ENCODE data around the gene CD200.

Gene CD200

GRCh38 chr3:112320691-112321090 is 12.3 kb upstream of the CD200 start:
- Histone ChIP-seq H3K36me3 (ENCODE audit: insufficient read depth, low read length) (no peaks in the 10 kb centered on the region), H2AFZ (ENCODE audit: low read length) (no peak overlapping the region), H3F3A (ENCODE audit: low read depth) (no peaks in the 10 kb centered on the region), H3K79me2 (ENCODE audit: insufficient read depth, low read length) (no peaks in the 10 kb centered on the region), H3K9me3 (ENCODE audit: insufficient read depth, low read depth, low read length) (no peaks in the 10 kb centered on the region), H3K4me3 (ENCODE audit: low read length, poor library complexity, severe bottlenecking) (no peak overlapping the region), H3K4me1 (ENCODE audit: insufficient read depth, low read length, poor library complexity, severe bottlenecking) (peaks cover 12% of the 10 kb centered on the region), H3K4me2 (ENCODE audit: low read depth, low read length, poor library complexity, severe bottlenecking) (no peak overlapping the region), H3K9ac (ENCODE audit: low read depth, low read length, poor library complexity, severe bottlenecking) (no peak overlapping the region), H3K27me3 (ENCODE audit: insufficient read depth, low read length, poor library complexity, severe bottlenecking) (no peaks in the 10 kb centered on the region), H3K9me2 (replicated peaks; ENCODE audit: low read depth, low read length) (no peaks in the 10 kb centered on the region), H4K20me1 (ENCODE audit: insufficient read depth, low read length, poor library complexity, severe bottlenecking) (no peaks in the 10 kb centered on the region)
- TF ChIP-seq EZH2phosphoT487 (IDR thresholded peaks at IDR 0.05; ENCODE audit: borderline replicate concordance) (no peak), CTCF (conservative IDR thresholded peaks at IDR 0.05; ENCODE audit: low read length) (no peak)

- H3K4me2 ChIP-seq (ENCODE audit: low read depth, low read length, poor library complexity, severe bottlenecking) = no peak overlapping the region
- no peak overlapping the region for H3K4me3 ChIP-seq (ENCODE audit: low read length, poor library complexity, severe bottlenecking)
- no peaks in the 10 kb centered on the region for H4K20me1 ChIP-seq (ENCODE audit: insufficient read depth, low read length, poor library complexity, severe bottlenecking)
- H3K9me3 ChIP-seq (ENCODE audit: insufficient read depth, low read depth, low read length) = no peaks in the 10 kb centered on the region
- no peaks in the 10 kb centered on the region for H3K36me3 ChIP-seq (ENCODE audit: insufficient read depth, low read length)
- TF ChIP-seq CTCF (conservative IDR thresholded peaks at IDR 0.05; ENCODE audit: low read length) (0 out of 2 replicates have a peak, but pooled peaks have one; percentile 9), EZH2phosphoT487 (IDR thresholded peaks at IDR 0.05; ENCODE audit: borderline replicate concordance) (no peak)
- no peaks in the 10 kb centered on the region for H3F3A ChIP-seq (ENCODE audit: low read depth)
- no peak overlapping the region for H3K9ac ChIP-seq (ENCODE audit: low read depth, low read length, poor library complexity, severe bottlenecking)
- no peaks in the 10 kb centered on the region for H3K9me2 ChIP-seq (replicated peaks; ENCODE audit: low read depth, low read length)
- peaks cover 12% of the 10 kb centered on the region for H3K4me1 ChIP-seq (ENCODE audit: insufficient read depth, low read length, poor library complexity, severe bottlenecking)
- no peaks in the 10 kb centered on the region for H3K27me3 ChIP-seq (ENCODE audit: insufficient read depth, low read length, poor library complexity, severe bottlenecking)
- H2AFZ ChIP-seq (ENCODE audit: low read length) = 0 out of 2 replicates have a peak overlapping the region, but pooled peaks have one; percentile 20
- no peaks in the 10 kb centered on the region for H3K79me2 ChIP-seq (ENCODE audit: insufficient read depth, low read length)
Observed at GRCh38 chr3:112321867-112322652, 10.9 kb upstream of the CD200 start.

- Histone ChIP-seq H3K27me3 (ENCODE audit: insufficient read depth, low read length, poor library complexity, severe bottlenecking) (no peaks in the 10 kb centered on the region), H3K4me2 (ENCODE audit: low read depth, low read length, poor library complexity, severe bottlenecking) (no peak overlapping the region), H3F3A (ENCODE audit: low read depth) (no peaks in the 10 kb centered on the region), H2AFZ (ENCODE audit: low read length) (no peak overlapping the region), H3K9me3 (ENCODE audit: insufficient read depth, low read depth, low read length) (no peaks in the 10 kb centered on the region), H3K79me2 (ENCODE audit: insufficient read depth, low read length) (no peaks in the 10 kb centered on the region), H3K9me2 (replicated peaks; ENCODE audit: low read depth, low read length) (no peaks in the 10 kb centered on the region), H3K4me1 (ENCODE audit: insufficient read depth, low read length, poor library complexity, severe bottlenecking) (no peaks in the 10 kb centered on the region), H3K36me3 (ENCODE audit: insufficient read depth, low read length) (no peaks in the 10 kb centered on the region), H4K20me1 (ENCODE audit: insufficient read depth, low read length, poor library complexity, severe bottlenecking) (no peaks in the 10 kb centered on the region), H3K4me3 (ENCODE audit: low read length, poor library complexity, severe bottlenecking) (no peak overlapping the region), H3K9ac (ENCODE audit: low read depth, low read length, poor library complexity, severe bottlenecking) (no peak overlapping the region)
- TF ChIP-seq CTCF (conservative IDR thresholded peaks at IDR 0.05; ENCODE audit: low read length) = peak; percentile 92
- TF ChIP-seq EZH2phosphoT487 (IDR thresholded peaks at IDR 0.05; ENCODE audit: borderline replicate concordance) = no peak
Observed at GRCh38 chr3:112327371-112327951, 5.5 kb upstream of the CD200 start.

Measured in Loucy (cell line).